Stimulated activated CD8-positive, alpha-beta memory T cell treated with anti-CD3 and anti-CD28 coated beads, Interleukin-4, amount 100 ng/mL, for 4 hours (primary cell): Measurements from ENCODE around the gene HDAC8.
"Not testable (repeated sequence)": the region's sequence is repeated elsewhere in the genome, so short reads cannot be mapped to it uniquely, and the experiment has no call there.

ENCODE experiments used
- DNase-seq, 2 donors: peaks; one replicate each; pipeline ENCODE4 v3.0.0-alpha.2; 2020; ENCODE audit warnings: low read depth in 2 of 2, low spot score in 1 of 2

Gene HDAC8

GRCh38 chrX:72330131-72330530, 242.5 kb downstream of the HDAC8 start:
- no peak for DNase-seq

GRCh38 chrX:72326605-72327300, 245.9 kb downstream of the HDAC8 start:
- no peak for DNase-seq

- not testable (repeated sequence) for DNase-seq
These were observed 253.0 kb downstream of the HDAC8 start for GRCh38 chrX:72319651-72320050.

GRCh38 chrX:72317139-72317538, 255.5 kb downstream of the HDAC8 start:
- no peak for DNase-seq

- DNase-seq: no peak
These were observed 256.1 kb downstream of the HDAC8 start for GRCh38 chrX:72316408-72317110.

- no peak for DNase-seq
These were observed 257.8 kb downstream of the HDAC8 start for GRCh38 chrX:72314881-72315280.

GRCh38 chrX:72313707-72314641, 258.7 kb downstream of the HDAC8 start:
- no peak for DNase-seq

GRCh38 chrX:72312311-72312940, 260.2 kb downstream of the HDAC8 start:
- DNase-seq: no peak

GRCh38 chrX:72309297-72310071, 263.2 kb downstream of the HDAC8 start:
- no peak for DNase-seq

GRCh38 chrX:72308566-72309296, 263.9 kb downstream of the HDAC8 start:
- DNase-seq: no peak

GRCh38 chrX:72308209-72308565, 264.5 kb downstream of the HDAC8 start:
- no peak for DNase-seq

- no peak for DNase-seq
These were observed 265.0 kb downstream of the HDAC8 start for GRCh38 chrX:72307646-72308051.

GRCh38 chrX:72306851-72307645, 265.6 kb downstream of the HDAC8 start:
- DNase-seq: no peak

GRCh38 chrX:72306085-72306801, 266.4 kb downstream of the HDAC8 start:
- no peak for DNase-seq

GRCh38 chrX:72305286-72306084, 267.2 kb downstream of the HDAC8 start, which contains the start of gene CITED1:
Gene CITED1 (minus strand): TSS chrX:72305914. CDS start chrX:72302869, 3,045 bp downstream.
- DNase-seq: no peak

- no peak for DNase-seq
These were observed 267.8 kb downstream of the HDAC8 start for GRCh38 chrX:72304877-72305276.

GRCh38 chrX:72301781-72302180, 270.9 kb downstream of the HDAC8 start:
- DNase-seq: no peak
